A673 (cell line): ENCODE data around the gene ZIK1. TPM values are rescaled to one million over a fixed set of nuclear protein-coding genes. Genes with fewer than 3 reads are reported as not detected.
A peak's percentile ranks its signal among the peaks of the same experiment; 100 is the strongest.

ENCODE experiments used
- BruUV-seq: library from RNA; stranded (reverse); fragments of 400-500 nt; replicated peaks from 2 replicates; lab custom pipeline; 2021; lab: Mats Ljungman, UMichigan
- CTCF ChIA-PET: fragments of 300-600 bp; sonication (Branson Sonifier 250); formaldehyde crosslinking; loops from one replicate; lab custom pipeline; 2022; ENCODE audit warnings: antibody characterized with exemption; lab: Charles Lee
- POLR2A ChIA-PET: fragments of 300-600 bp; sonication (Branson Sonifier 250); formaldehyde crosslinking; loops from one replicate; lab custom pipeline; 2022; ENCODE audit warnings: antibody characterized with exemption; ENCODE audit not compliant: low non-redundant PET; lab: Charles Lee
- DNase-seq: peaks from one replicate; pipeline ENCODE4 v3.0.0-alpha.2; 2015; ENCODE audit warnings: low spot score
- H3K27ac ChIP-seq: fragments of 200-600 bp; sonication (generic); 2 replicates; pipeline ENCODE4 v1.5.1; 2016; ENCODE audit warnings: mixed run types, low read depth, mild to moderate bottlenecking, mixed read lengths, antibody characterized with exemption, low read length; ENCODE audit not compliant: poor library complexity, severe bottlenecking
- H3K27me3 ChIP-seq: fragments of 200-600 bp; sonication (generic); replicated peaks from 2 replicates; pipeline ENCODE4 v1.6.1; 2017; ENCODE audit warnings: mixed run types, low read depth, mild to moderate bottlenecking, mixed read lengths, antibody characterized with exemption, low read length; ENCODE audit not compliant: insufficient read depth, poor library complexity
- H3K36me3 ChIP-seq: fragments of 200-600 bp; sonication (generic); 2 replicates; pipeline ENCODE4 v1.6.1; 2016; ENCODE audit warnings: mixed run types, mild to moderate bottlenecking, mixed read lengths, antibody characterized with exemption, low read length; ENCODE audit not compliant: insufficient read depth, poor library complexity, severe bottlenecking
- H3K4me1 ChIP-seq: fragments of 200-600 bp; sonication (generic); 2 replicates; pipeline ENCODE4 v1.6.1; 2017; ENCODE audit warnings: mixed run types, mild to moderate bottlenecking, mixed read lengths, antibody characterized with exemption, low read length; ENCODE audit not compliant: insufficient read depth, poor library complexity, severe bottlenecking
- H3K4me3 ChIP-seq: fragments of 200-600 bp; sonication (generic); 2 replicates; pipeline ENCODE4 v1.5.1; 2016; ENCODE audit warnings: low read depth, mixed run types, mild to moderate bottlenecking, mixed read lengths, low read length; ENCODE audit not compliant: poor library complexity, severe bottlenecking
- H3K9me3 ChIP-seq: fragments of 200-600 bp; sonication (generic); 2 replicates; pipeline ENCODE4 v1.6.1; 2016; ENCODE audit warnings: mixed run types, low read depth, mild to moderate bottlenecking, mixed read lengths, antibody characterized with exemption, low read length; ENCODE audit not compliant: poor library complexity, severe bottlenecking
- EZH2 ChIP-seq: fragments of 200-600 bp; sonication (generic); IDR thresholded peaks from 2 replicates; pipeline ENCODE4 v1.6.1; 2017; ENCODE audit warnings: borderline replicate concordance, low read depth, mild to moderate bottlenecking, mixed read lengths, antibody characterized with exemption, low read length; ENCODE audit not compliant: poor library complexity, severe bottlenecking
- intact Hi-C: fragments of 100-400 bp; cut with micrococcal nuclease; formaldehyde crosslinking; loops from one replicate; pipeline ENCODE4 v1.10.0; 2022; ENCODE audit not compliant: unreplicated experiment
- total RNA-seq: library from RNA; stranded (reverse); gene quantifications from 2 replicates; pipeline ENCODE4 v1.2.3, GENCODE V29; 2021
- TF ChIP-seq, protein P1 (sequence below): fragments of 300-800, 200-600 bp; sonication (generic); conservative IDR thresholded peaks from 2 replicates; pipeline ENCODE4 v1.5.1; 2017; ENCODE audit warnings: low read depth, mild to moderate bottlenecking, antibody characterized with exemption, low read length, moderate library complexity, mixed read lengths

The ZIK1 gene
- total RNA-seq, 1 experiment from 2014 or later = 16.7 TPM

DNA sequence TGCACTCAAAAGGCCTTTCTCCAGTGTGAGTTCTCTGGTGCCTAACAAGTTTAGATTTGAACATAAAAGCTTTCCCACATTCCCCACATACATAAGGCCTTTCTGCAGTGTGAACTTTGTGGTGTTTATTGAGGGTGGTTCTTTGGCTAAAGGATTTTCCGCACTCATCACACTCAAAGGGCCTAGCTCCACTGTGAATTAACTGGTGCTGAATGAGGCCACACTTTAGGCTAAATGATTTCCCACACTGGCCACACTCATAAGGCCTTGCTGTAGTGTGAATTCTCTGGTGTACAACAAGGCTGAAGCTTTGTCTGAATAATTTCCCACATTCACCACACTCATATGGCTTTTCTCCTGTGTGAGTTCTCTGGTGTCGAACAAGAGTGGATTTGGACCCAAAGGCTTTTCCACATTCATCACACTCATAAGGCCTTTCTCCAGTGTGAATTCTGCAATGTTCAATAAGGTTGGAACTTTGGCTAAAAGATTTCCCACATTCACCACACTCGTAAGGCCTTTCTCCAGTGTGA lies 11.5 kb upstream of the ZIK1 start:
- Histone ChIP-seq H3K27ac (no peak overlapping the region), H3K4me3 (no peak overlapping the region), H3K9me3 (peaks cover 76% of the 10 kb centered on the region), H3K4me1 (no peaks in the 10 kb centered on the region), H3K27me3 (no peaks in the 10 kb centered on the region), H3K36me3 (peaks cover 41% of the 10 kb centered on the region)
- no peak for DNase-seq
- POLR2A ChIA-PET = no interaction called here
- intact Hi-C loops = no loop called here
- CTCF ChIA-PET = no interaction called here
- TF ChIP-seq, protein P1, sequence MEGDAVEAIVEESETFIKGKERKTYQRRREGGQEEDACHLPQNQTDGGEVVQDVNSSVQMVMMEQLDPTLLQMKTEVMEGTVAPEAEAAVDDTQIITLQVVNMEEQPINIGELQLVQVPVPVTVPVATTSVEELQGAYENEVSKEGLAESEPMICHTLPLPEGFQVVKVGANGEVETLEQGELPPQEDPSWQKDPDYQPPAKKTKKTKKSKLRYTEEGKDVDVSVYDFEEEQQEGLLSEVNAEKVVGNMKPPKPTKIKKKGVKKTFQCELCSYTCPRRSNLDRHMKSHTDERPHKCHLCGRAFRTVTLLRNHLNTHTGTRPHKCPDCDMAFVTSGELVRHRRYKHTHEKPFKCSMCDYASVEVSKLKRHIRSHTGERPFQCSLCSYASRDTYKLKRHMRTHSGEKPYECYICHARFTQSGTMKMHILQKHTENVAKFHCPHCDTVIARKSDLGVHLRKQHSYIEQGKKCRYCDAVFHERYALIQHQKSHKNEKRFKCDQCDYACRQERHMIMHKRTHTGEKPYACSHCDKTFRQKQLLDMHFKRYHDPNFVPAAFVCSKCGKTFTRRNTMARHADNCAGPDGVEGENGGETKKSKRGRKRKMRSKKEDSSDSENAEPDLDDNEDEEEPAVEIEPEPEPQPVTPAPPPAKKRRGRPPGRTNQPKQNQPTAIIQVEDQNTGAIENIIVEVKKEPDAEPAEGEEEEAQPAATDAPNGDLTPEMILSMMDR = no peak
- TF ChIP-seq EZH2 = no peak
- no TSS peak for BruUV-seq

- intact Hi-C loops = no loop called here
- CTCF ChIA-PET = no interaction called here
- Histone ChIP-seq H3K9me3 (peaks cover 53% of the 10 kb centered on the region), H3K27ac (no peak overlapping the region), H3K36me3 (peaks cover 41% of the 10 kb centered on the region), H3K4me3 (no peak overlapping the region), H3K4me1 (no peaks in the 10 kb centered on the region), H3K27me3 (no peaks in the 10 kb centered on the region)
- POLR2A ChIA-PET = no interaction called here
- no peak for TF ChIP-seq EZH2
- TF ChIP-seq, protein P1 = no peak
- no TSS peak for BruUV-seq
- no peak for DNase-seq
Observed at GRCh38 chr19:57576661-57577060, 7.3 kb upstream of the ZIK1 start.

- Histone ChIP-seq H3K4me3 (peak within 1 kb of the TSS; percentile 68), H3K27ac (peak within 1 kb of the TSS; percentile 46), H3K4me1 (no peaks in the 10 kb centered on the region), H3K36me3 (peaks cover 21% of the 10 kb centered on the region), H3K27me3 (no peaks in the 10 kb centered on the region), H3K9me3 (peaks cover 51% of the 10 kb centered on the region)
- ChIA-PET POLR2A (no interaction called here), CTCF (no interaction called here)
- DNase-seq = peak; percentile 99
- BruUV-seq = TSS peak; percentile 61
- no peak for TF ChIP-seq EZH2
- TF ChIP-seq, protein P1 = peak; percentile 41
- intact Hi-C loops = no loop called here
Observed at GRCh38 chr19:57578487-57579205, 5.3 kb upstream of the ZIK1 start, which contains the start of gene ZNF416. ZNF416 (minus strand) TSS chr19:57578911; CDS start chr19:57578704, 207 bp downstream.
